ENCODE measurements around the gene RNF114. TPM values are rescaled to one million over a fixed set of nuclear protein-coding genes. Genes with fewer than 3 reads are reported as not detected.

The RNF114 gene
- polyA plus RNA-seq, 1 of the 3 experiments (the other 2 are of a cell fraction), result 55.0 TPM

GRCh38 chr20:49989234-49990065, 53.3 kb downstream of the RNF114 start:
- no peaks in the 10 kb centered on the region for H3K9me3 ChIP-seq
- peaks cover 36% of the 10 kb centered on the region for H3F3A ChIP-seq (replicated peaks; ENCODE audit: insufficient read depth)
- no peaks in the 10 kb centered on the region for H3K9me2 ChIP-seq
- peaks cover 38% of the 10 kb centered on the region for H3K79me2 ChIP-seq (ENCODE audit: insufficient read depth)
- H2AFZ ChIP-seq (ENCODE audit: low read depth), result peak overlapping the region; percentile 75; the same call in 1 of the 2 replicates
- ChIA-PET CTCF (interaction anchor here (1.1 to 22.2 kb wide), 5 partner anchors 10 to 131 kb away, joined by 3 to 807 read pairs (median 4); no protein-coding TSS in a partner anchor), POLR2A (interaction anchor here (0.9 to 1.9 kb wide), 4 partner anchors 24 to 82 kb away, joined by 3 to 7 read pairs (median 5); no protein-coding TSS in a partner anchor)
- peak overlapping the region; percentile 62 for H3K9ac ChIP-seq
- H4K20me1 ChIP-seq (ENCODE audit: insufficient read depth), result peaks cover 18% of the 10 kb centered on the region
- peak overlapping the region; percentile 72; the same call in 1 of the 2 replicates for H3K4me2 ChIP-seq
- peak; percentile 71 for DNase-seq
- WGBS (ENCODE audit: low lambda C conversion rate), result 44% methylated on average over 15 of the region's 22 CpGs
- H3K4me3 ChIP-seq (ENCODE audit: low read depth in 2 of 2, low read length in 1 of 2), result no peak overlapping the region
- no peaks in the 10 kb centered on the region for H3K27me3 ChIP-seq (ENCODE audit: insufficient read depth)
- peaks cover 35 to 50% of the 10 kb centered on the region in 2 experiments for H3K4me1 ChIP-seq (ENCODE audit: control insufficient read depth in 1 of 2, insufficient read depth in 2 of 2, low read depth in 1 of 2, low read length in 1 of 2)
- peaks cover 3 to 6% of the 10 kb centered on the region in 2 experiments for H3K36me3 ChIP-seq (replicated peaks in 1 of 2; ENCODE audit: control insufficient read depth in 1 of 2, insufficient read depth in 2 of 2, low read length in 1 of 2)
- peak overlapping the region; percentile 82 to 91 for H3K27ac ChIP-seq (ENCODE audit: low read depth in 2 of 2, low read length in 1 of 2)
- TF ChIP-seq TCF12 (IDR thresholded peaks at IDR 0.05) (peak; percentile 86), JUND (IDR thresholded peaks at IDR 0.05) (peak; percentile 30; the same call in 1 of the 2 replicates), USF1 (IDR thresholded peaks at IDR 0.05; ENCODE audit: borderline replicate concordance, low read depth) (no peak), EP300 (IDR thresholded peaks at IDR 0.05; ENCODE audit: borderline replicate concordance in 1 of 2, low read depth in 1 of 2, low read length in 1 of 2) (peak in 1 of 2 experiments; percentile 42; a peak in 1 of 4 replicates), RCOR1 (IDR thresholded peaks at IDR 0.05; ENCODE audit: low read length) (no peak), MAX (IDR thresholded peaks at IDR 0.05; ENCODE audit: low read depth) (peak; percentile 70)

DNA sequence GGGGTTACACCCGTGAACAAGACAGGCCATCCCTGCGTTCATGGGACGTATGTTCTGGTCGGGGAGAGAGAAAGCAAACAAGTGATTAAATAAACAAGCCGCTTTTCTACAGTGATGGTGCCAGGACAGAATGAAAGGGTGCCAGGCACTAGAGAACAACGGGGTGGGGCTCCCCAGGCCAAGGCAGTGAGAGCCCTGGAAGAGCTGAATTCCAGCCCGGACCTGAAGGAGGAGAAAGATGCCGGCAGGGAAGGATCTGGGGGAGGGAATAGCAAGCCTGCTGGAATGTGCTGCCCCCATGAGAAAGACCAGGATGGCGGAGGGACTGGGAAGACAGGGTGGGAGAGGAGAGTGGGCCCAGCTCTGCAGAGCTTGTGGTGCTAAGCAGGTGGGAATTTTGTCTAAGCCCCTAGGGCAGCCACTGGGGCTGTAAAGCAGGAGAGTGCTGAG, 54.1 kb downstream of the RNF114 start:
- H3K4me1 ChIP-seq (ENCODE audit: control insufficient read depth in 1 of 2, insufficient read depth in 2 of 2, low read depth in 1 of 2, low read length in 1 of 2), result peaks cover 34 to 41% of the 10 kb centered on the region in 2 experiments
- peak overlapping the region; percentile 62; the same call in 1 of the 2 replicates for H3K9ac ChIP-seq
- H3K9me2 ChIP-seq, result no peaks in the 10 kb centered on the region
- H3K36me3 ChIP-seq (replicated peaks in 1 of 2; ENCODE audit: control insufficient read depth in 1 of 2, insufficient read depth in 2 of 2, low read length in 1 of 2), result peaks cover 0 to 3% of the 10 kb centered on the region in 2 experiments
- H2AFZ ChIP-seq (ENCODE audit: low read depth), result peak overlapping the region; percentile 59
- no peak for TF ChIP-seq IRF3 (IDR thresholded peaks at IDR 0.05; ENCODE audit: low read depth, low read length)
- TF ChIP-seq, protein P1, sequence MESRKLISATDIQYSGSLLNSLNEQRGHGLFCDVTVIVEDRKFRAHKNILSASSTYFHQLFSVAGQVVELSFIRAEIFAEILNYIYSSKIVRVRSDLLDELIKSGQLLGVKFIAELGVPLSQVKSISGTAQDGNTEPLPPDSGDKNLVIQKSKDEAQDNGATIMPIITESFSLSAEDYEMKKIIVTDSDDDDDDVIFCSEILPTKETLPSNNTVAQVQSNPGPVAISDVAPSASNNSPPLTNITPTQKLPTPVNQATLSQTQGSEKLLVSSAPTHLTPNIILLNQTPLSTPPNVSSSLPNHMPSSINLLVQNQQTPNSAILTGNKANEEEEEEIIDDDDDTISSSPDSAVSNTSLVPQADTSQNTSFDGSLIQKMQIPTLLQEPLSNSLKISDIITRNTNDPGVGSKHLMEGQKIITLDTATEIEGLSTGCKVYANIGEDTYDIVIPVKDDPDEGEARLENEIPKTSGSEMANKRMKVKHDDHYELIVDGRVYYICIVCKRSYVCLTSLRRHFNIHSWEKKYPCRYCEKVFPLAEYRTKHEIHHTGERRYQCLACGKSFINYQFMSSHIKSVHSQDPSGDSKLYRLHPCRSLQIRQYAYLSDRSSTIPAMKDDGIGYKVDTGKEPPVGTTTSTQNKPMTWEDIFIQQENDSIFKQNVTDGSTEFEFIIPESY (IDR thresholded peaks at IDR 0.05; ENCODE audit: borderline replicate concordance, low read depth), result no peak
- TF ChIP-seq TEAD4 (IDR thresholded peaks at IDR 0.05; ENCODE audit: borderline replicate concordance, insufficient read depth), result no peak
- no peak for TF ChIP-seq MXI1 (IDR thresholded peaks at IDR 0.05; ENCODE audit: low read depth, low read length)
- TF ChIP-seq RCOR1 (IDR thresholded peaks at IDR 0.05; ENCODE audit: low read length), result no peak
- no peak for TF ChIP-seq TAF1 (IDR thresholded peaks at IDR 0.05; ENCODE audit: borderline replicate concordance, low read depth, low read length)
- no peak for TF ChIP-seq USF1 (IDR thresholded peaks at IDR 0.05; ENCODE audit: borderline replicate concordance, low read depth)
- TF ChIP-seq FOXJ3 (CRISPR knock-in tag; IDR thresholded peaks at IDR 0.05), result no peak
- TF ChIP-seq CHD2 (IDR thresholded peaks at IDR 0.05; ENCODE audit: low read length, partially characterized antibody), result no peak
- 62% methylated on average over 9 of the region's 9 CpGs for whole genome bisulfite sequencing (ENCODE audit: low lambda C conversion rate)
- no peak for DNase-seq
- POLR2A ChIA-PET, result interaction anchor here (0.6 kb wide), 1 partner anchor 22 kb away, joined by 3 read pairs; no protein-coding TSS in a partner anchor
- no peaks in the 10 kb centered on the region for H3K9me3 ChIP-seq
- H3K27me3 ChIP-seq (ENCODE audit: insufficient read depth), result no peaks in the 10 kb centered on the region
- H3F3A ChIP-seq (replicated peaks; ENCODE audit: insufficient read depth), result peaks cover 31% of the 10 kb centered on the region
- H4K20me1 ChIP-seq (ENCODE audit: insufficient read depth), result peaks cover 9% of the 10 kb centered on the region; the same call in 1 of the 2 replicates
- H3K27ac ChIP-seq (ENCODE audit: low read depth in 2 of 2, low read length in 1 of 2), result peak overlapping the region; percentile 82 to 91
- CTCF ChIA-PET, result interaction anchor here (1.1 to 22.2 kb wide), 4 partner anchors 11 to 130 kb away, joined by 3 to 807 read pairs (median 14); no protein-coding TSS in a partner anchor
- peaks cover 29% of the 10 kb centered on the region for H3K79me2 ChIP-seq (ENCODE audit: insufficient read depth)
- peak overlapping the region; percentile 72; the same call in 1 of the 2 replicates for H3K4me2 ChIP-seq
- no peak overlapping the region for H3K4me3 ChIP-seq (ENCODE audit: low read depth in 2 of 2, low read length in 1 of 2)
